Measurements from ENCODE around the gene FARS2. TPM values are rescaled to one million over a fixed set of nuclear protein-coding genes. Genes with fewer than 3 reads are reported as not detected.

The FARS2 gene
- total and polyA plus RNA-seq, 11 donors, result 11.4 to 24.6 (median 20.5) TPM

GRCh38 chr6:5333658-5334057 is 72.3 kb downstream of the FARS2 start:
- H3K27ac ChIP-seq, result peak overlapping the region in 2 of 12 donors; percentile 6 to 20
- H3K9me3 ChIP-seq, result no peaks in the 10 kb centered on the region
- no peak for TF ChIP-seq CTCF (IDR thresholded peaks at IDR 0.05)
- H3K4me1 ChIP-seq, result peaks cover 0 to 27% (median 0%) of the 10 kb centered on the region in 12 donors
- 91 to 95% (median 92%) methylated on average over 3 of the region's 3 CpGs for WGBS, 4 donors
- H3K27me3 ChIP-seq, result no peaks in the 10 kb centered on the region
- DNase-seq, result no peak
- ATAC-seq, result peak; percentile 41 to 89 (median 52)
- H3K36me3 ChIP-seq, result no peaks in the 10 kb centered on the region
- H3K4me3 ChIP-seq, result no peak overlapping the region
- intact Hi-C loops (cut with DNase I), result no loop called here

- Histone ChIP-seq H3K36me3 (no peaks in the 10 kb centered on the region), H3K27me3 (no peaks in the 10 kb centered on the region), H3K4me1 (peaks cover 0 to 27% (median 0%) of the 10 kb centered on the region in 12 donors), H3K9me3 (no peaks in the 10 kb centered on the region), H3K4me3 (no peak overlapping the region), H3K27ac (peak overlapping the region in 1 of 12 donors; percentile 20)
- intact Hi-C loops (cut with DNase I), result no loop called here
- TF ChIP-seq CTCF (IDR thresholded peaks at IDR 0.05) (no peak), POLR2A (IDR thresholded peaks at IDR 0.05) (no peak)
- WGBS, 4 donors, result 53 to 80% (median 65%) methylated on average over 1 of the region's 1 CpG
- DNase-seq (no peak), ATAC-seq (peak in 3 of 4 donors; percentile 55 to 89 (median 71))
Observed at GRCh38 chr6:5334341-5334740, 73.0 kb downstream of the FARS2 start.

- Histone ChIP-seq H3K27me3 (no peaks in the 10 kb centered on the region), H3K9me3 (no peaks in the 10 kb centered on the region), H3K27ac (no peak overlapping the region), H3K4me3 (no peak overlapping the region), H3K4me1 (peaks cover 0 to 33% (median 4%) of the 10 kb centered on the region in 12 donors), H3K36me3 (no peaks in the 10 kb centered on the region)
- WGBS, 4 donors, result 67 to 73% (median 71%) methylated on average over 3 of the region's 3 CpGs
- TF ChIP-seq CTCF (IDR thresholded peaks at IDR 0.05), result no peak
- TF ChIP-seq POLR2A (IDR thresholded peaks at IDR 0.05), result no peak
- intact Hi-C loops (cut with DNase I), result no loop called here
- ATAC-seq (no peak), DNase-seq (no peak)
Observed at GRCh38 chr6:5335020-5335419, 73.7 kb downstream of the FARS2 start.

GRCh38 chr6:5337573-5337972 is 76.3 kb downstream of the FARS2 start:
- Histone ChIP-seq H3K27me3 (no peaks in the 10 kb centered on the region), H3K4me3 (no peak overlapping the region), H3K9me3 (no peaks in the 10 kb centered on the region), H3K27ac (no peak overlapping the region), H3K4me1 (peaks cover 0 to 25% (median 3%) of the 10 kb centered on the region in 12 donors), H3K36me3 (no peaks in the 10 kb centered on the region)
- no peak for TF ChIP-seq CTCF (IDR thresholded peaks at IDR 0.05)
- no peak for TF ChIP-seq POLR2A (IDR thresholded peaks at IDR 0.05)
- DNase-seq (no peak), ATAC-seq (no peak)
- intact Hi-C loops (cut with DNase I), result no loop called here
- 86 to 91% (median 88%) methylated on average over 2 of the region's 2 CpGs for whole genome bisulfite sequencing, 4 donors
